Tibial artery (tissue), 4 donors: ENCODE data around the gene MCAM.

Experiments used
- DNase-seq, 2 donors: peaks; one replicate each; pipeline ENCODE4 v3.0.0-alpha.2; 2019
- H3K27ac ChIP-seq, 2 donors: fragments of 200-600 bp; sonication (generic) in 1 of 2; 1 replicate in 1 of 2; 2 replicates in 1 of 2; pipeline ENCODE4 v1.5.1; 2018 to 2019; ENCODE audit warnings: mild to moderate bottlenecking in 1 of 2
- H3K27me3 ChIP-seq, 2 donors: fragments of 200-600 bp; sonication (generic) in 1 of 2; one replicate each; pipeline versions ENCODE4 v1.5.1 to v1.6.0; 2016 to 2019
- H3K36me3 ChIP-seq, 3 donors: fragments of 200-600 bp; sonication (generic) in 2 of 3; one replicate each; pipeline ENCODE4 v1.5.1; 2016 to 2019; ENCODE audit warnings: mild to moderate bottlenecking in 2 of 3
- H3K4me1 ChIP-seq, 4 donors: fragments of 200-600 bp; sonication (generic) in 2 of 4; 1 replicate in 3 of 4; 2 replicates in 1 of 4; pipeline ENCODE4 v1.5.1; 2016 to 2019
- H3K4me3 ChIP-seq, 2 donors: fragments of 200-600 bp; sonication (generic) in 1 of 2; 1 replicate in 1 of 2; 2 replicates in 1 of 2; pipeline ENCODE4 v1.5.1; 2018 to 2019; ENCODE audit warnings: mild to moderate bottlenecking in 2 of 2
- H3K9me3 ChIP-seq, 3 donors: fragments of 200-600 bp; sonication (generic) in 1 of 3; one replicate each; pipeline ENCODE4 v1.5.1; 2016 to 2019
- CTCF ChIP-seq, 2 experiments: fragments of 200-600 bp in 1 of 2; fragments of 450-650 bp in 1 of 2; IDR thresholded peaks; one replicate each; pipeline ENCODE4 v1.5.1; 2017 to 2019; ENCODE audit warnings: antibody characterized with exemption in 2 of 2, mild to moderate bottlenecking in 1 of 2, moderate library complexity in 1 of 2
- intact Hi-C: fragments of 100-400 bp; cut with DNase I; formaldehyde crosslinking; loops from one replicate; pipeline ENCODE4 v1.15.0; 2023; ENCODE audit warnings: low total_unique reads

Gene MCAM

GRCh38 chr11:119356349-119357031 lies 39.6 kb upstream of the MCAM start:
- Histone ChIP-seq H3K9me3 (no peaks in the 10 kb centered on the region), H3K27me3 (no peaks in the 10 kb centered on the region), H3K27ac (peak overlapping the region; percentile 54 to 63), H3K4me3 (peak overlapping the region; percentile 42 to 55), H3K36me3 (peaks cover 0 to 23% (median 6%) of the 10 kb centered on the region in 3 donors), H3K4me1 (peaks cover 0 to 24% (median 18%) of the 10 kb centered on the region in 4 donors)
- DNase-seq: peak; percentile 80 to 90
- intact Hi-C loops: loop anchor here (2.0 kb wide), 1 partner anchor 18 kb away; no protein-coding TSS in a partner anchor
- TF ChIP-seq CTCF (IDR thresholded peaks at IDR 0.05): peak; percentile 85 to 95

GRCh38 chr11:119355091-119355843 lies 38.3 kb upstream of the MCAM start:
- TF ChIP-seq CTCF (IDR thresholded peaks at IDR 0.05): no peak
- H3K27ac ChIP-seq: no peak overlapping the region
- H3K4me3 ChIP-seq: no peak overlapping the region
- intact Hi-C loops: no loop called here
- no peak for DNase-seq
- H3K9me3 ChIP-seq: no peaks in the 10 kb centered on the region
- peaks cover 0 to 13% (median 8%) of the 10 kb centered on the region in 4 donors for H3K4me1 ChIP-seq
- no peaks in the 10 kb centered on the region for H3K27me3 ChIP-seq
- peaks cover 0 to 23% (median 6%) of the 10 kb centered on the region in 3 donors for H3K36me3 ChIP-seq

GRCh38 chr11:119352857-119353260 lies 35.9 kb upstream of the MCAM start:
- H3K4me1 ChIP-seq: peaks cover 0 to 12% (median 8%) of the 10 kb centered on the region in 4 donors
- no peak overlapping the region for H3K27ac ChIP-seq
- no peak overlapping the region for H3K4me3 ChIP-seq
- TF ChIP-seq CTCF (IDR thresholded peaks at IDR 0.05): no peak
- H3K36me3 ChIP-seq: peaks cover 0 to 4% (median 0%) of the 10 kb centered on the region in 3 donors
- no peaks in the 10 kb centered on the region for H3K27me3 ChIP-seq
- peak in 1 of 2 donors; percentile 51 for DNase-seq
- intact Hi-C loops: no loop called here
- H3K9me3 ChIP-seq: no peaks in the 10 kb centered on the region

DNA sequence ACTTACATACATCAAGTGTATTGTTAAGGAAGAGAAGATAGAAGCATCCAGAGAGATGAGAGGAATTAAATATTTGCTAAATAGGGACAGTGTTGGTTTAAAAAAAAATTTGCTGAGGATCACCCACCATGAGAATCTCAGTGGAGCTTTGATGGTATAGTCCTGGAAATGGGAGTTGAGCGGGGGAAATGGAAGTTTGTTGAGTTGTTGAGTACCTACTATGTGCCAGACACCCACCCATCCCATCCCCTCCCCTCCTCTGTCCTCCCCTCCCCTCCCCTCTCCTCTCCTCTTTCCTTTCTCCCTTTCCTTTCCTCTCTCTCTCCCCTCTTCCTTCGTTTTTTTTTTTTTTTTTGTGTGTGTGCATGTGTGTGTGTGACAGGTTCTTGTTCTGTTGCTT lies 34.3 kb upstream of the MCAM start:
- Histone ChIP-seq H3K4me3 (no peak overlapping the region), H3K9me3 (no peaks in the 10 kb centered on the region), H3K4me1 (peaks cover 0 to 19% (median 2%) of the 10 kb centered on the region in 4 donors), H3K27me3 (no peaks in the 10 kb centered on the region), H3K27ac (no peak overlapping the region), H3K36me3 (no peaks in the 10 kb centered on the region)
- DNase-seq: no peak
- intact Hi-C loops: no loop called here
- TF ChIP-seq CTCF (IDR thresholded peaks at IDR 0.05): no peak

- H3K27me3 ChIP-seq: no peaks in the 10 kb centered on the region
- DNase-seq: peak in 1 of 2 donors; percentile 51
- H3K36me3 ChIP-seq: no peaks in the 10 kb centered on the region
- H3K9me3 ChIP-seq: no peaks in the 10 kb centered on the region
- H3K27ac ChIP-seq: no peak overlapping the region
- intact Hi-C loops: no loop called here
- no peak for TF ChIP-seq CTCF (IDR thresholded peaks at IDR 0.05)
- no peak overlapping the region for H3K4me3 ChIP-seq
- H3K4me1 ChIP-seq: peaks cover 0 to 19% (median 1%) of the 10 kb centered on the region in 4 donors
These were observed 33.4 kb upstream of the MCAM start for GRCh38 chr11:119350302-119350701.
